Measurements from ENCODE around the gene MCU.

- TF ChIP-seq, protein P1, sequence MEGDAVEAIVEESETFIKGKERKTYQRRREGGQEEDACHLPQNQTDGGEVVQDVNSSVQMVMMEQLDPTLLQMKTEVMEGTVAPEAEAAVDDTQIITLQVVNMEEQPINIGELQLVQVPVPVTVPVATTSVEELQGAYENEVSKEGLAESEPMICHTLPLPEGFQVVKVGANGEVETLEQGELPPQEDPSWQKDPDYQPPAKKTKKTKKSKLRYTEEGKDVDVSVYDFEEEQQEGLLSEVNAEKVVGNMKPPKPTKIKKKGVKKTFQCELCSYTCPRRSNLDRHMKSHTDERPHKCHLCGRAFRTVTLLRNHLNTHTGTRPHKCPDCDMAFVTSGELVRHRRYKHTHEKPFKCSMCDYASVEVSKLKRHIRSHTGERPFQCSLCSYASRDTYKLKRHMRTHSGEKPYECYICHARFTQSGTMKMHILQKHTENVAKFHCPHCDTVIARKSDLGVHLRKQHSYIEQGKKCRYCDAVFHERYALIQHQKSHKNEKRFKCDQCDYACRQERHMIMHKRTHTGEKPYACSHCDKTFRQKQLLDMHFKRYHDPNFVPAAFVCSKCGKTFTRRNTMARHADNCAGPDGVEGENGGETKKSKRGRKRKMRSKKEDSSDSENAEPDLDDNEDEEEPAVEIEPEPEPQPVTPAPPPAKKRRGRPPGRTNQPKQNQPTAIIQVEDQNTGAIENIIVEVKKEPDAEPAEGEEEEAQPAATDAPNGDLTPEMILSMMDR (IDR thresholded peaks at IDR 0.05), result no peak
- TF ChIP-seq POLR2A (IDR thresholded peaks at IDR 0.05), result no peak
Observed at GRCh38 chr10:72685264-72685921, 6.5 kb upstream of the MCU start.
